Skeletal muscle cell (primary cell): ENCODE measurements around the gene EFCAB6.
A peak's percentile ranks its signal among the peaks of the same experiment; 100 is the strongest.

Experiments
- DNase-seq: peaks from one replicate; pipeline ENCODE4 v3.0.0-alpha.2; 2010; ENCODE audit warnings: low read depth
- H3K4me3 ChIP-seq: 2 replicates; pipeline ENCODE4 v1.5.1; 2011; ENCODE audit warnings: low read depth, mild to moderate bottlenecking, control low read depth, low read length, moderate library complexity

The EFCAB6 gene

GRCh38 chr22:43812149-43812842, at the start of gene EFCAB6:
Gene EFCAB6 (minus strand): TSS chr22:43812305. CDS start chr22:43782318, 29,987 bp downstream.
- peak within 1 kb of the TSS; percentile 64 for H3K4me3 ChIP-seq
- DNase-seq = peak; percentile 66

DNA sequence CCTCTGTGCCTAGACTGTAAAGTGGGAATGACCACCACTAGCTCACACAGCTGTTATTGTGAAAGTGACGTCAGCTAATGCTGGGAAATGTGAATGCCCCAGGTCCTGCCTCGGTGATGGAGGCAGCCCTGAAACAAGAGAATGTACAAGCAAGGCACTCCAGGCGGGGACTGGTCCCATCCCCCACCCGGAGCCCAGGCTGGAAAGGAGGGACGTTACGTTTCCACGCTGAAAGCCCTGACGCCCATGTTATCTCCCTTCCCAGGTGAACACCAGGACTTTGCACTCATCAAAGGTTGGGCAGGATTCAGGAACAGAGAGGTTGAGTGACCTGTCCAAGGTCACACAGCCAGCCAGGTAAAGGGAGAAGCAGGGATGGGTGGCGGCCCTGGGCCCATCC, 49.4 kb upstream of the EFCAB6 start:
- DNase-seq = no peak
- H3K4me3 ChIP-seq = peak overlapping the region; percentile 62

GRCh38 chr22:43860831-43861230, 48.7 kb upstream of the EFCAB6 start:
- DNase-seq = no peak
- peak overlapping the region; percentile 62 for H3K4me3 ChIP-seq

DNA sequence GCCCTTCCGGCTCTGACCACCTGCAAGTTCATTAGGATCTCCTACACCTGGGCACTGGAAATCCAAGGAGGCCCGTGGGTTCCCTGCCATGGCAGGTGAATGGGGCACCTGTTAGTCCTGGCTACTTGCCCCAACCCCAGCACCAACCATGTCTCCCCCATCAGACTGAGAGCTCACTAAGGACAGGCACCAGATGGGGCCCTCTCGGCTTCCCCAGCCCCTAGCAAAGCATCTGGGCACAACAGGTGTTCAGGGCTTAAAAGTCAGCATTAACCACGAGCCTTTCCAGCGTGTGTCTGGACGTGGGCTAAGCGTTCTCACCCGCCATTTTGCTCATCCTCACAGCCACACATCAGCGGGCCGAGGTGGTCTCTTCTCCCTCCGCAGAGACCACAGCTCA, 48.0 kb upstream of the EFCAB6 start:
- no peak overlapping the region for H3K4me3 ChIP-seq
- DNase-seq = no peak

GRCh38 chr22:43859621-43860020, 47.5 kb upstream of the EFCAB6 start:
- no peak for DNase-seq
- no peak overlapping the region for H3K4me3 ChIP-seq

DNA sequence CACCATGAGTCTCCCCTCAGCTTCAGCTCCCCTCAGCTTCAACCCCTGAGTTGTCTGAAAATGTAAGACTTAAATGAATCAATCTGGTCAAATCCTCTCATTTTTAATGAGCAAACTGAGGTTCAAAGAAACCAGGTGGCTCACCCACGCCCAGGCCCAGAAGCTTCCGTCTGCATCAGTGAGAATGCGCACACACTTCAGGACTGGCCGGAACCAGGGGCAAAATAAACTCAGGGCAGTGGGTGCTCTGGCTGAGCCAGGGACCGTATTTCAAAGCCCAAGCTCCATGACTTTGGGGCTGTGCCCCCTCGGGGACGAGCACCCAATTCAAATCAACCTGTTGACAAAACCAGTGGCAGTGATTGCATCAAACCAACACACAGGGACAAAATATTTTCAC, 47.1 kb upstream of the EFCAB6 start:
- no peak overlapping the region for H3K4me3 ChIP-seq
- no peak for DNase-seq

GRCh38 chr22:43858156-43858895, 46.2 kb upstream of the EFCAB6 start:
- H3K4me3 ChIP-seq = no peak overlapping the region
- DNase-seq = no peak

- H3K4me3 ChIP-seq = no peak overlapping the region
- no peak for DNase-seq
Measured at GRCh38 chr22:43857367-43857766, 45.3 kb upstream of the EFCAB6 start.

GRCh38 chr22:43855431-43855830, 43.3 kb upstream of the EFCAB6 start:
- H3K4me3 ChIP-seq = no peak overlapping the region
- DNase-seq = no peak

- no peak overlapping the region for H3K4me3 ChIP-seq
- no peak for DNase-seq
Measured at GRCh38 chr22:43854786-43855271, 42.7 kb upstream of the EFCAB6 start.

- H3K4me3 ChIP-seq = no peak overlapping the region
- no peak for DNase-seq
Measured at GRCh38 chr22:43854121-43854785, 42.1 kb upstream of the EFCAB6 start.

- no peak for DNase-seq
- no peak overlapping the region for H3K4me3 ChIP-seq
Measured at GRCh38 chr22:43853328-43853931, 41.3 kb upstream of the EFCAB6 start.

DNA sequence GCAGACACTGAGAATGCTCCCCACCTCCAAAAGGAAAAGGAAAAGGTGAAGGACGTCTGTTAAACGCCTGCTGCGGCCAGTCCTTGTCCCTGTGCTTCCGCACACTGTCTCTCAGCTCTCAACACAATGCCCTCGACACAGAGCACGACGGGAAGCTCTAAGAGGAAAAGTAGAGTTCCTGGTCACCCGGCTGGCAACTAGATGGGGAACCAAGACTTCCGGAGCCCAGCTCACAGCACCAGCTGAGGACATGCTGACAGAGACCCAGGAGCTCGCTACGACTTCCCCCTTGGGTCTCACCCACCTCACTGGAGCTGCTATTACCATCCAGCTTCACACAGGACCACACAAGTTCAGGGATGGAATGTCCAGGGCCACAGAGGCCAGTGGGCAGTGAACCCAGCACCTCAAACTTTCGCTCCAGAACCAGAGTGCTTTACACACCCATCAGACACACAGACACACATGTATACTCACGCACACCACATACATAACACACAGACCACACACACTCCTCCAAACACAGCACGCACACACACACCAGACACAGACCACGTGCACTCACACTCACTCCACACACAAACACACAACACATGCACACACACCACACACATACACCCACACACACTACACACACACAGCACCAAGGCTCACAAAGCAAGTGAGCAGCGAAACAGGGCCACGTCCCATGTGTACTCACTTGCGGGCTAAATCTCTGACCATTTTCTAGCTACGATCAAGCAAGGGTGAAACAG, 40.6 kb upstream of the EFCAB6 start:
- DNase-seq = no peak
- H3K4me3 ChIP-seq = no peak overlapping the region

DNA sequence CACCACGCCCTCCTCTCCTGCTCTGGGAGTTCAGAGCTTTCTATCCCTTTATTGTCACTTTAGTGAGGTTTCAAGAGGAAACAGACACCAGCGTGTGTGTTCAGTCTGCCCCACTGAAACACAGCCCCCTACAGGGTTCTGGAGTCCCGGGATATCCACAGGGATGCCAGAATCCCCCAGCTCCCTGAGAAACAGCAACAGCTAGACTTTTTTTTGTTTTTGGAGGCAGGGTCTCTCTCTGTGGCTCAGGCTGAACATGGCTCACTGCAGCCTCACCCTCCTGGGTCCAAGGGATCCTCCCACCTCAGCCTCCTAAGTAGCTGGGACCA, 39.8 kb upstream of the EFCAB6 start:
- no peak for DNase-seq
- no peak overlapping the region for H3K4me3 ChIP-seq

GRCh38 chr22:43851058-43851978, 39.2 kb upstream of the EFCAB6 start:
- no peak for DNase-seq
- H3K4me3 ChIP-seq = no peak overlapping the region

- no peak overlapping the region for H3K4me3 ChIP-seq
- no peak for DNase-seq
Measured at GRCh38 chr22:43850529-43850928, 38.4 kb upstream of the EFCAB6 start.

DNA sequence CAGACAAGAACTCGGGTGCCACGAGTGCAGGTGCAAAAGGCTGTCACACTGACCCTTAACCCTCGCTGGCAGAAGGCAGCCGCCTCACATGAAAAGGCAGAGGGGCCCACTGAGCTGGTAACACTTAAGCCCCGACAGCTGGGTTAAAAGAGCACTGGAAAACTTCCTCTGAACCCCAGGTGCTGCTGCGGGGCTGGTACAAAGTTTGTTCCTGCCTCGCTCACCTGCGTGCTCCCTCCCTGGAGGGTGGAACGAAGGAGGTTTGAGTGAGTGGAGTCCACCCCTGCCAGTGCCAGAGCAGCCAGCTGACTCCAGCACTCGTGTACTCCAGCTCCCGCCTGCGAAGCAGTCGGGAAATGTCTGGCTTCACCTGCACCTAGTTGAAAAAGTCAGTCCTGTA, 37.6 kb upstream of the EFCAB6 start:
- DNase-seq = no peak
- H3K4me3 ChIP-seq = no peak overlapping the region

DNA sequence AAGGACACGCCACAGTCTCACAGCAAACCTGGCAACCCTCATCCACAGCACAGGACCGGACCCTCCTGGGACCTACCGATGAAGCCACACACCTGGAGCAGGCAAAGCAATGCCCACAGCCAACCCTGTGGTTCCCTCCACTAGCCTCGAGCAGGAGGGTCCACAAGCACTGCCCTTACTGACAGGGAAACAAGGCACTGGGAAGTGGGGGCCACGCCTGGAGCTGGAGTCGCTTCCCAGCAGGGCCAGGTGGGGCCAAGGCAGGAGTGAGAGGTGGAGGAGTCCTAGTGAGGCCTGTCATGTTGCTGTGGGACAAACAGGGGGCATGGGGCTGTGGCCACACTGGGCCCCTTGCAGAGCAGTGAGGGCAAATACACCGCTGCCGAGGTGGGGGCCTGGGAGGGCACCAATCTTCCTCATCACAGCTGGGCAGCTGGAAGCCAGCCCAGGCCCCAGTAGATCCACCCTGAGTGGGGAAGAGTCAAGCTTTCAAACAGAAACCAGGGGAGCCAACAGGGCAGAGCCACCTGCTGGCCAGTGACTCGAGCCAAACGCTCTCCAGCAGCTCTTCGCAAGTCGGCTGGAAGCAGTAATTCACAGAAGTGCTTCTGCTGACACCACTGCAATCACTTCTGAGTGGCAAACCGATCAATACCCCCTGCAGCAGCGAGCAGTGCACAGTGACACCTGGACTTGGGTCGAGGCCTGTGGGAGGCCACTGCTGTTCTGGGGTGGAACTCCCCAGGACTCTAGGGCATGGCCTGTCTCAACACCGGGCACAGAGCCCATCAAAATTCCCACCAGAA, 36.5 kb upstream of the EFCAB6 start:
- H3K4me3 ChIP-seq = no peak overlapping the region

More for the DNA sequence above, 36.5 kb upstream of the EFCAB6 start:
- no peak for DNase-seq
